ENCODE data around the gene SLC38A9. TPM values are rescaled to one million over a fixed set of nuclear protein-coding genes. Genes with fewer than 3 reads are reported as not detected.

The SLC38A9 gene
- total RNA-seq, 4 donors from 2014 or later = 13.2 to 26.2 (median 20.1) TPM

- no peak for TF ChIP-seq CTCF (IDR thresholded peaks at IDR 0.05)
- ATAC-seq (ENCODE audit: low FRiP score) = no peak
- no peak for DNase-seq (ENCODE audit: low spot score)
Measured at GRCh38 chr5:55679556-55679955, 32.6 kb downstream of the SLC38A9 start.

- DNase-seq (ENCODE audit: low spot score) (no peak), ATAC-seq (ENCODE audit: low FRiP score) (no peak)
- no peak for TF ChIP-seq CTCF (IDR thresholded peaks at IDR 0.05)
Measured at GRCh38 chr5:55675119-55675518, 37.0 kb downstream of the SLC38A9 start.

GRCh38 chr5:55674340-55674739, 37.8 kb downstream of the SLC38A9 start:
- no peak for TF ChIP-seq CTCF (IDR thresholded peaks at IDR 0.05)
- no peak for ATAC-seq (ENCODE audit: low FRiP score)
- no peak for DNase-seq (ENCODE audit: low spot score)

DNA sequence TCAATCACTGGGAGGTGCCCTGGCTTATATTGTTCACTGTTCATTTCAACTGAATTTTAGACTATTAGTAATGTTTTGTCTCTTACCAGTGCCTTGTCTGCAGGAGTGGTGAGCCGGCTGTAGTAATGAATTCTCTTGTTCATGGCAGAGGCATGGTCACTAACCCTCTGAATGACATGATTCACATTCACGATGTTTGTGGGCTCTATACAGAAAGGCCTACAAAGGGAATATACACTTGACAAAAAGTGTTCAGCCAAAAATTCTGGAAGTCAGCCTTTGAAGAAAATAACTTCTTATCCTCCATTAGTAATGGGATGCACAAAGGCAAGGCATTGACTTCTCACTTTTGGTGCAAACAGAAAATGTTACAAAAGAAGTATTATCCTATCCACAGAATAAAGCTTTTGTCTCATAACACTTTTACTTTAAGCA, 39.6 kb downstream of the SLC38A9 start:
- no peak for ATAC-seq (ENCODE audit: low FRiP score)
- DNase-seq (ENCODE audit: low spot score) = no peak
- TF ChIP-seq CTCF (IDR thresholded peaks at IDR 0.05) = no peak

DNA sequence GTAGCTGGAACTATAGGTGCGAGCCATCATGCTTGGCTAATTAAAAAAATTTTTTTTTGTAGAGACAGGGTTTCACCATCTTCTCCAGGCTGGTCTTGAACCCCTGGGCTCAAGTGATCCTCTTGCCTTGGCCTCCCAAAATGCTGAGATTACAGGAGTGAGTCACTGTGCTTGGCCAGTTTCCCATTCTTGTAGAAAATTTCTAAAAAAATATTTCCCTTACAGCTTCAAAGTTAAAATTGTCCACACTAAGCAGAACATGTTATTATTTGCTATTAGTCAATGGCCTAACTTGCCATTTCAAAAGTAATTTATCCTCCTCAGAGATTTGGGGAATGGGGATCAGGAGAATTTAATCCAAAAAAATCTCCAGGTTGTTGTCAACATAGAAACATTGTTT, 40.1 kb downstream of the SLC38A9 start:
- no peak for TF ChIP-seq CTCF (IDR thresholded peaks at IDR 0.05)
- no peak for ATAC-seq (ENCODE audit: low FRiP score)
- DNase-seq (ENCODE audit: low spot score) = no peak

- no peak for DNase-seq (ENCODE audit: low spot score)
- TF ChIP-seq CTCF (IDR thresholded peaks at IDR 0.05) = no peak
- ATAC-seq (ENCODE audit: low FRiP score) = peak; percentile 80
Measured at GRCh38 chr5:55668356-55668755, 43.8 kb downstream of the SLC38A9 start.

DNA sequence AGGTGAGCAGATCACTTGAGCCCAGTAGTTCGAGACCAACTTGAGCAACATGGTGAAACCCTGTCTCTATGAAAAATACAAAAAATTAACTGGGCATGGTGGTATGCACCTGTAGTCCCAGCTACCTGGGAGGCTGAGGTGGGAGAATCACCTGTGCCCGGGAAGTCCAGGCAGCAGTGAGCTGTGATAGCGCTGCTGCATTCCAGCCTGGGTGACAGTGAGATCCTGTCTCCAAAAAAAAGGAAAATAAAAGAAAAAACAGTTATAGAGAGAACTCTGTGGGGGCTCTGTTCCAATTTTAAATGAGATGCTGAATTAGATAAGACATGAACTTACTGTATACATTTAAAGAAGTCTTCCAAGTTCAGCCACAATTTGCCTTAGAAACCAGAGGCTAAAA, 44.2 kb downstream of the SLC38A9 start:
- TF ChIP-seq CTCF (IDR thresholded peaks at IDR 0.05) = no peak
- DNase-seq (ENCODE audit: low spot score) = no peak
- no peak for ATAC-seq (ENCODE audit: low FRiP score)
